ENCODE data around the gene ZNRD2. TPM values are rescaled to one million over a fixed set of nuclear protein-coding genes. Genes with fewer than 3 reads are reported as not detected.

ZNRD2 gene
- total and polyA plus RNA-seq, 2 of the 8 experiments (the other 6 are each of a cell fraction or from before 2014, with no cell fraction given), result 53.4 to 125 TPM

- TF ChIP-seq RBBP5 (IDR thresholded peaks at IDR 0.05; ENCODE audit: borderline replicate concordance, low read depth, low read length) (no peak), TAF1 (IDR thresholded peaks at IDR 0.05; ENCODE audit: low read depth, low read length) (no peak), JUN (IDR thresholded peaks at IDR 0.05; ENCODE audit: low read depth, low read length) (no peak), CBX5 (IDR thresholded peaks at IDR 0.05; ENCODE audit: low read depth, low read length) (no peak), BCL11A (IDR thresholded peaks at IDR 0.05; ENCODE audit: low read depth in 2 of 2, low read length in 2 of 2) (no peak), RFX5 (IDR thresholded peaks at IDR 0.05; ENCODE audit: borderline replicate concordance, low read depth, low read length) (no peak), HDAC6 (IDR thresholded peaks at IDR 0.05; ENCODE audit: low read depth, low read length) (no peak), ATF2 (IDR thresholded peaks at IDR 0.05; ENCODE audit: low read length) (no peak)
Observed at GRCh38 chr11:65556470-65557279, 13.6 kb upstream of the ZNRD2 start (continued).
